ENCODE measurements around the gene KASH5. TPM values are rescaled to one million over a fixed set of nuclear protein-coding genes. Genes with fewer than 3 reads are reported as not detected.

KASH5 gene
- total and polyA plus RNA-seq, 2 donors (not counting 1 experiment from before 2014, with no cell fraction given), result 0.67 to 0.74 TPM

DNA sequence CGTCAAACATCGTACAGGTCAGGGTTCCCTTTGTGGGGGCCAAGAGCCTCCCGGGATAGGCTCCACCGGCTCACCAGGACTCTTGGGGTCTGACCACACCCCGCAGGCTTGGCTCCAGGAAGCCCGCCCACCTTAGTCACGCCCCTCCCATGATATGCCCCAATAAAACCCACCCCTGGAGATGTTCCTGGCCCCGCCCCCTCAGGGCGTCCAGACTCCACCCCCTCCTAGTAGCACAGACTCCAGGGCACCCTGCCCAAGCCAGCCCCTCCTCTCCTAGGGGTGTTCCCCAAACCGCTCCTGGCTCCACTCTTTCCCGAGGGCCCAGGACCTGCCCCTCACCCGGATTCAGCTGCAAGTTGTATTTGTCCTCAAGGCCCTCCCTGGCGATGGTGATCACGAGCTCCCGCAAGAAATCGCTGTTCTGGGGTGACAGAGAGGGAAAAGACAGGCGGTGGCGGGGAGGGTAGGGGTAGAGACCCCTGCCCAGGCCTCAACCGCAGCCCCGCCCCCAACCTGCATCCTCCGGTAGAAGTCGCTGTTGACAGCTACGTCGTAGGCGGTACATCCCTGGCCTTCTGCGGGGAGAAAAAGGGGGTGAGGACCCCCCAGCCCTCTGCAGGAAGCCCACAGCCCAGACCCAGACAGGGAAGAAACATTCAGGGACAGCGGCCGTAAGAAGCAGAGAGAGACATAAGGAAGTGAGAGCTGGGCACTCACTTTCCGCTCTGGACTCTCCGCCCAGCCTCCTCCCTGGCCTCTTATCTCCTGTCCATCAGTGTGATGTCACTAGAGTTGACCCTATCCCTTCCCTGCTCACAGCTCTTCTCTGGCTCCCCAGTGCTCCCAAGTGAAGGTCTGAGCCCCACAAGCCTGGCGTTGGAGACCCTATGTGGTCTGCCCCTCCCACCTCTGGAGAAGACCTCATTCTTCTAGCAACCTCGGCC lies 59.7 kb downstream of the KASH5 start:
- ChIA-PET CTCF (interaction anchor here (0.6 to 0.7 kb wide), 3 partner anchors 22 to 156 kb away, joined by 3 to 4 read pairs (median 4); no protein-coding TSS in a partner anchor), POLR2A (interaction anchor here (0.6 to 1.2 kb wide), 2 partner anchors 104 to 107 kb away, joined by 3 to 12 read pairs; no protein-coding TSS in a partner anchor)
- no peak overlapping the region for H2AFZ ChIP-seq (ENCODE audit: insufficient read depth, low read depth, low read length, poor library complexity, severe bottlenecking)
- Mint-ChIP-seq H3K9me3 (ENCODE audit: insufficient read depth) (no peaks in the 10 kb centered on the region), H3K27ac (no peak overlapping the region), H3K4me3 (no peak overlapping the region), H3K4me1 (peaks cover 40% of the 10 kb centered on the region), H3K27me3 (no peaks in the 10 kb centered on the region)
- TF ChIP-seq EZH2 (IDR thresholded peaks at IDR 0.05; ENCODE audit: borderline replicate concordance, insufficient read depth, low read depth, low read length, poor library complexity, severe bottlenecking), result no peak
- TF ChIP-seq, protein P1, sequence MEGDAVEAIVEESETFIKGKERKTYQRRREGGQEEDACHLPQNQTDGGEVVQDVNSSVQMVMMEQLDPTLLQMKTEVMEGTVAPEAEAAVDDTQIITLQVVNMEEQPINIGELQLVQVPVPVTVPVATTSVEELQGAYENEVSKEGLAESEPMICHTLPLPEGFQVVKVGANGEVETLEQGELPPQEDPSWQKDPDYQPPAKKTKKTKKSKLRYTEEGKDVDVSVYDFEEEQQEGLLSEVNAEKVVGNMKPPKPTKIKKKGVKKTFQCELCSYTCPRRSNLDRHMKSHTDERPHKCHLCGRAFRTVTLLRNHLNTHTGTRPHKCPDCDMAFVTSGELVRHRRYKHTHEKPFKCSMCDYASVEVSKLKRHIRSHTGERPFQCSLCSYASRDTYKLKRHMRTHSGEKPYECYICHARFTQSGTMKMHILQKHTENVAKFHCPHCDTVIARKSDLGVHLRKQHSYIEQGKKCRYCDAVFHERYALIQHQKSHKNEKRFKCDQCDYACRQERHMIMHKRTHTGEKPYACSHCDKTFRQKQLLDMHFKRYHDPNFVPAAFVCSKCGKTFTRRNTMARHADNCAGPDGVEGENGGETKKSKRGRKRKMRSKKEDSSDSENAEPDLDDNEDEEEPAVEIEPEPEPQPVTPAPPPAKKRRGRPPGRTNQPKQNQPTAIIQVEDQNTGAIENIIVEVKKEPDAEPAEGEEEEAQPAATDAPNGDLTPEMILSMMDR (IDR thresholded peaks at IDR 0.05), result no peak
- no peak overlapping the region for H3K27ac ChIP-seq (ENCODE audit: low read length in 2 of 2)
- no peaks in the 10 kb centered on the region for H3K27me3 ChIP-seq (replicated peaks in 1 of 4; ENCODE audit: control extremely low read depth in 1 of 4, control insufficient read depth in 3 of 4, insufficient read depth in 4 of 4, low read length in 3 of 4)
- H3K9ac ChIP-seq (ENCODE audit: low read length), result no peak overlapping the region
- DNase-seq (no peak), ATAC-seq (ENCODE audit: low read depth) (no peak)
- H3K79me2 ChIP-seq (ENCODE audit: control insufficient read depth, insufficient read depth, low read length), result peaks cover 30% of the 10 kb centered on the region
- 94% methylated on average over 31 of the region's 32 CpGs for WGBS (ENCODE audit: insufficient coverage)
- peaks cover 21% of the 10 kb centered on the region for H4K20me1 ChIP-seq (ENCODE audit: control insufficient read depth, insufficient read depth, low read length, poor library complexity, severe bottlenecking)
- H3K4me1 ChIP-seq (ENCODE audit: control insufficient read depth in 2 of 2, insufficient read depth in 2 of 2, low read length in 2 of 2), result peaks cover 14 to 34% of the 10 kb centered on the region in 2 donors
- peaks cover 0 to 37% of the 10 kb centered on the region in 2 experiments for H3K36me3 ChIP-seq (replicated peaks in 1 of 2; ENCODE audit: control extremely low read depth in 1 of 2, control insufficient read depth in 1 of 2, extremely low read depth in 1 of 2, insufficient read depth in 2 of 2, low read length in 1 of 2)
- H3K9me3 ChIP-seq (ENCODE audit: control extremely low read depth in 1 of 3, control insufficient read depth in 2 of 3, insufficient read depth in 1 of 3, low read length in 2 of 3), result no peaks in the 10 kb centered on the region
- no peak overlapping the region for H3K4me3 ChIP-seq (ENCODE audit: control extremely low read depth in 1 of 5, extremely low read depth in 1 of 5, insufficient read depth in 1 of 5, low read depth in 2 of 5, low read length in 4 of 5)
- intact Hi-C loops (cut with micrococcal nuclease), result no loop called here
- H3K4me2 ChIP-seq (replicated peaks; ENCODE audit: low read depth, low read length, poor library complexity, severe bottlenecking), result no peak overlapping the region

DNA sequence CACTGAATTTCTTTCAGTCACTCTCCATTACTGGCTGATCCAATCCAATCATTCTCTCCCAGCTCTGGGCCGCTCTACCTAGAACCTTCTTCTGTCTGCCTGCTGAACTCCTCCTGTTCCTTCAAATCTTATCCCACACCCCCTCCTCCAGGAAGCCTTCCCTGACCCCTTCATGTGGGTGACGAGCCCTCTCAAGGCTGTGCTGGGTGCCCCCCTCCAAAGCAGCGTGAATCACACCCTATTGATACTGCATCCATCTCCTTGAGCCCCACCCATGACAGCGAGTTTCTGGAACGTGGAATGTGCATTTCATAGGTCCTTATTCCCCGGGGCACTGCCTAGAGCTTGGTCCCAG lies 60.4 kb downstream of the KASH5 start:
- Mint-ChIP-seq H3K9me3 (ENCODE audit: insufficient read depth) (no peaks in the 10 kb centered on the region), H3K4me3 (peak overlapping the region; percentile 23), H3K27ac (peak overlapping the region; percentile 20), H3K27me3 (no peaks in the 10 kb centered on the region), H3K4me1 (peaks cover 43% of the 10 kb centered on the region)
- TF ChIP-seq, protein P1 (IDR thresholded peaks at IDR 0.05), result no peak
- TF ChIP-seq EZH2 (IDR thresholded peaks at IDR 0.05; ENCODE audit: borderline replicate concordance, insufficient read depth, low read depth, low read length, poor library complexity, severe bottlenecking), result no peak
- no peak overlapping the region for H3K27ac ChIP-seq (ENCODE audit: low read length in 2 of 2)
- CTCF ChIA-PET, result no interaction called here
- no peak overlapping the region for H3K9ac ChIP-seq (ENCODE audit: low read length)
- peaks cover 21% of the 10 kb centered on the region for H4K20me1 ChIP-seq (ENCODE audit: control insufficient read depth, insufficient read depth, low read length, poor library complexity, severe bottlenecking)
- H3K4me3 ChIP-seq (ENCODE audit: control extremely low read depth in 1 of 5, extremely low read depth in 1 of 5, insufficient read depth in 1 of 5, low read depth in 2 of 5, low read length in 4 of 5), result no peak overlapping the region
- POLR2A ChIA-PET, result interaction anchor here (1.1 kb wide), 1 partner anchor 21 kb away, joined by 4 read pairs; no protein-coding TSS in a partner anchor
- no peak for DNase-seq
- H3K36me3 ChIP-seq (replicated peaks in 1 of 2; ENCODE audit: control extremely low read depth in 1 of 2, control insufficient read depth in 1 of 2, extremely low read depth in 1 of 2, insufficient read depth in 2 of 2, low read length in 1 of 2), result peaks cover 0 to 37% of the 10 kb centered on the region in 2 experiments
- intact Hi-C loops (cut with micrococcal nuclease), result no loop called here
- peaks cover 30% of the 10 kb centered on the region for H3K79me2 ChIP-seq (ENCODE audit: control insufficient read depth, insufficient read depth, low read length)
- WGBS (ENCODE audit: insufficient coverage), result 100% methylated on average over 5 of the region's 6 CpGs
- no peak for ATAC-seq (ENCODE audit: low read depth)
- peaks cover 14 to 31% of the 10 kb centered on the region in 2 donors for H3K4me1 ChIP-seq (ENCODE audit: control insufficient read depth in 2 of 2, insufficient read depth in 2 of 2, low read length in 2 of 2)
- no peaks in the 10 kb centered on the region for H3K9me3 ChIP-seq (ENCODE audit: control extremely low read depth in 1 of 3, control insufficient read depth in 2 of 3, insufficient read depth in 1 of 3, low read length in 2 of 3)
- H2AFZ ChIP-seq (ENCODE audit: insufficient read depth, low read depth, low read length, poor library complexity, severe bottlenecking), result no peak overlapping the region
- H3K4me2 ChIP-seq (replicated peaks; ENCODE audit: low read depth, low read length, poor library complexity, severe bottlenecking), result no peak overlapping the region
- H3K27me3 ChIP-seq (replicated peaks in 1 of 4; ENCODE audit: control extremely low read depth in 1 of 4, control insufficient read depth in 3 of 4, insufficient read depth in 4 of 4, low read length in 3 of 4), result no peaks in the 10 kb centered on the region

Data from B cell (primary cell).